HG03066 (cell line): ENCODE measurements around the gene CHEK1.

Experiments
- ATAC-seq: cut with Tn5 transposase; IDR thresholded peaks from one replicate; pipeline ENCODE4 v1.9.1; 2021; ENCODE audit warnings: low read depth; ENCODE audit not compliant: unreplicated experiment

CHEK1 gene

GRCh38 chr11:125625630-125626287, 796 bp downstream of the CHEK1 start:
- peak; percentile 72 for ATAC-seq

GRCh38 chr11:125626288-125626950, 1.5 kb downstream of the CHEK1 start:
- peak; percentile 37 for ATAC-seq

- ATAC-seq: no peak
Observed at GRCh38 chr11:125627236-125627910, 2.4 kb downstream of the CHEK1 start.

GRCh38 chr11:125637840-125638239, 12.9 kb downstream of the CHEK1 start:
- ATAC-seq: no peak

- no peak for ATAC-seq
Observed at GRCh38 chr11:125638315-125638714, 13.4 kb downstream of the CHEK1 start.

GRCh38 chr11:125645871-125646270, 20.9 kb downstream of the CHEK1 start:
- ATAC-seq: no peak

- ATAC-seq: no peak
Observed at GRCh38 chr11:125649465-125650166, 24.7 kb downstream of the CHEK1 start.

- no peak for ATAC-seq
Observed at GRCh38 chr11:125662689-125663088, 37.7 kb downstream of the CHEK1 start.

- no peak for ATAC-seq
Observed at GRCh38 chr11:125663910-125664309, 38.9 kb downstream of the CHEK1 start.

GRCh38 chr11:125667151-125667550, 42.2 kb downstream of the CHEK1 start:
- ATAC-seq: no peak

GRCh38 chr11:125670172-125670571, 45.2 kb downstream of the CHEK1 start:
- no peak for ATAC-seq

GRCh38 chr11:125671561-125671960, 46.6 kb downstream of the CHEK1 start:
- no peak for ATAC-seq

GRCh38 chr11:125674210-125674609, 49.2 kb downstream of the CHEK1 start:
- no peak for ATAC-seq

GRCh38 chr11:125675196-125675595, 50.2 kb downstream of the CHEK1 start:
- ATAC-seq: no peak

GRCh38 chr11:125679397-125679796, 54.4 kb downstream of the CHEK1 start:
- no peak for ATAC-seq

- ATAC-seq: no peak
Observed at GRCh38 chr11:125679837-125680236, 54.9 kb downstream of the CHEK1 start.

GRCh38 chr11:125680747-125681146, 55.8 kb downstream of the CHEK1 start, which contains the start of gene ACRV1:
Gene ACRV1, minus strand, starts transcription at chr11:125680847. Its CDS starts 67 bp downstream, at chr11:125680780.
- no peak for ATAC-seq

GRCh38 chr11:125685228-125685627, 60.3 kb downstream of the CHEK1 start:
- no peak for ATAC-seq

- ATAC-seq: no peak
Observed at GRCh38 chr11:125688066-125688465, 63.1 kb downstream of the CHEK1 start.

GRCh38 chr11:125688632-125689031, 63.7 kb downstream of the CHEK1 start:
- ATAC-seq: no peak

GRCh38 chr11:125689274-125689859, 64.4 kb downstream of the CHEK1 start:
- ATAC-seq: no peak
